Esophagus muscularis mucosa (tissue), 4 donors: ENCODE results near the gene TERT. TPM values are rescaled to one million over a fixed set of nuclear protein-coding genes. Genes with fewer than 3 reads are reported as not detected.
"Not testable (repeated sequence)": the region's sequence is repeated elsewhere in the genome, so short reads cannot be mapped to it uniquely, and the experiment has no call there.

Source experiments
- DNase-seq: peaks from one replicate; pipeline ENCODE4 v3.0.0-alpha.2; 2017; ENCODE audit errors: extremely low spot score
- H3K27ac ChIP-seq, 4 donors: fragments of 200-600 bp; sonication (generic); replicated peaks in 1 of 4; 1 replicate in 3 of 4; 2 replicates in 1 of 4; pipeline ENCODE4 v1.5.1; 2016 to 2019; ENCODE audit warnings: mild to moderate bottlenecking in 1 of 4
- H3K27me3 ChIP-seq, 4 donors: fragments of 200-600 bp; sonication (generic); one replicate each; pipeline versions ENCODE4 v1.5.1 to v1.6.0; 2016 to 2019
- H3K36me3 ChIP-seq, 4 donors: fragments of 200-600 bp; sonication (generic); one replicate each; pipeline ENCODE4 v1.5.1; 2016 to 2019
- H3K4me1 ChIP-seq, 4 donors: fragments of 200-600 bp; sonication (generic); one replicate each; pipeline ENCODE4 v1.5.1; 2016 to 2019
- H3K4me3 ChIP-seq, 4 donors: fragments of 200-600 bp; sonication (generic); 1 replicate in 2 of 4; 2 replicates in 2 of 4; pipeline ENCODE4 v1.5.1; 2016 to 2019; ENCODE audit warnings: mild to moderate bottlenecking in 4 of 4, moderate library complexity in 1 of 4
- H3K9me3 ChIP-seq, 4 donors: fragments of 200-600 bp; sonication (generic); 1 replicate in 3 of 4; 2 replicates in 1 of 4; pipeline ENCODE4 v1.5.1; 2016 to 2019
- CTCF ChIP-seq, 3 experiments: fragments of 200-600 bp in 2 of 3; fragments of 450-650 bp in 1 of 3; sonication (generic) in 2 of 3; IDR thresholded peaks; one replicate each; pipeline ENCODE4 v1.5.1; 2017 to 2019; ENCODE audit warnings: antibody characterized with exemption in 3 of 3, mild to moderate bottlenecking in 2 of 3, moderate library complexity in 1 of 3
- EP300 ChIP-seq: sonication (generic); formaldehyde crosslinking; IDR thresholded peaks from one replicate; pipeline ENCODE4 v1.6.1; 2017; ENCODE audit warnings: antibody characterized with exemption
- POLR2A ChIP-seq: fragments of 450-650 bp; IDR thresholded peaks from one replicate; pipeline ENCODE4 v1.6.1; 2017; ENCODE audit warnings: antibody characterized with exemption, moderate library complexity, mild to moderate bottlenecking, low read depth
- POLR2AphosphoS5 ChIP-seq, 2 donors: sonication (generic); formaldehyde crosslinking; IDR thresholded peaks; one replicate each; pipeline ENCODE4 v1.6.1; 2017; ENCODE audit warnings: antibody characterized with exemption in 2 of 2
- WGBS: methylation state at CpG from one replicate; pipeline ENCODE4 v1.1.5; 2018; 5-methylcytosine and 5-hydroxymethylcytosine counted together
- intact Hi-C: fragments of 100-400 bp; cut with DNase I; formaldehyde crosslinking; loops from one replicate; pipeline ENCODE4 v1.15.1; 2023
- total RNA-seq, 4 donors: library from RNA; depleted of rRNA; stranded (reverse); fragments of >200 nt; gene quantifications; one replicate each; pipeline versions ENCODE4 v1.1.0 to v1.2.1, GENCODE V29; 2016

The TERT gene
- total RNA-seq, 4 donors from 2014 or later, result not detected

- Histone ChIP-seq H3K27ac (no peak overlapping the region), H3K9me3 (peaks cover 0 to 13% (median 4%) of the 10 kb centered on the region in 4 donors), H3K36me3 (no peaks in the 10 kb centered on the region), H3K4me3 (no peak overlapping the region), H3K27me3 (no peaks in the 10 kb centered on the region), H3K4me1 (no peaks in the 10 kb centered on the region)
- DNase-seq, result no peak
- intact Hi-C loops, result no loop called here
- TF ChIP-seq POLR2A (no peak), EP300 (no peak), POLR2AphosphoS5 (IDR thresholded peaks at IDR 0.05) (no peak), CTCF (IDR thresholded peaks at IDR 0.05) (no peak)
- 92% methylated on average over 13 of the region's 13 CpGs for WGBS
Measured at GRCh38 chr5:1278216-1278615, 16.7 kb downstream of the TERT start.

GRCh38 chr5:1277781-1278180, 17.1 kb downstream of the TERT start:
- whole genome bisulfite sequencing, result 94% methylated on average over 9 of the region's 10 CpGs
- Histone ChIP-seq H3K4me3 (no peak overlapping the region), H3K9me3 (peaks cover 0 to 13% (median 4%) of the 10 kb centered on the region in 4 donors), H3K4me1 (no peaks in the 10 kb centered on the region), H3K36me3 (no peaks in the 10 kb centered on the region), H3K27me3 (no peaks in the 10 kb centered on the region), H3K27ac (no peak overlapping the region)
- DNase-seq, result no peak
- intact Hi-C loops, result no loop called here
- no peak for TF ChIP-seq EP300
- no peak for TF ChIP-seq POLR2A
- no peak for TF ChIP-seq POLR2AphosphoS5 (IDR thresholded peaks at IDR 0.05)
- TF ChIP-seq CTCF (IDR thresholded peaks at IDR 0.05), result no peak

- H3K36me3 ChIP-seq, result no peaks in the 10 kb centered on the region
- no peaks in the 10 kb centered on the region for H3K27me3 ChIP-seq
- H3K9me3 ChIP-seq, result peaks cover 0 to 13% (median 4%) of the 10 kb centered on the region in 4 donors
- H3K27ac ChIP-seq, result no peak overlapping the region
- DNase-seq, result no peak
- H3K4me3 ChIP-seq, result no peak overlapping the region
- no peak for TF ChIP-seq POLR2AphosphoS5 (IDR thresholded peaks at IDR 0.05)
- TF ChIP-seq EP300, result no peak
- no peak for TF ChIP-seq POLR2A
- TF ChIP-seq CTCF (IDR thresholded peaks at IDR 0.05), result no peak
- intact Hi-C loops, result no loop called here
- WGBS, result 89% methylated on average over 14 of the region's 21 CpGs
- H3K4me1 ChIP-seq, result no peaks in the 10 kb centered on the region
Measured at GRCh38 chr5:1277331-1277730, 17.5 kb downstream of the TERT start.

- intact Hi-C loops, result no loop called here
- DNase-seq, result no peak
- no peak for TF ChIP-seq POLR2AphosphoS5 (IDR thresholded peaks at IDR 0.05)
- TF ChIP-seq EP300, result no peak
- H3K4me3 ChIP-seq, result no peak overlapping the region
- no peaks in the 10 kb centered on the region for H3K4me1 ChIP-seq
- no peaks in the 10 kb centered on the region for H3K36me3 ChIP-seq
- no peak overlapping the region for H3K27ac ChIP-seq
- peaks cover 0 to 13% (median 4%) of the 10 kb centered on the region in 4 donors for H3K9me3 ChIP-seq
- 90% methylated on average over 19 of the region's 20 CpGs for WGBS
- H3K27me3 ChIP-seq, result no peaks in the 10 kb centered on the region
Measured at GRCh38 chr5:1276930-1277329, 17.9 kb downstream of the TERT start.

- H3K27me3 ChIP-seq, DNase-seq, H3K27ac ChIP-seq, H3K36me3 ChIP-seq, intact Hi-C loops, H3K4me1 ChIP-seq, H3K4me3 ChIP-seq: not testable (repeated sequence)
- peaks cover 0 to 13% (median 4%) of the 10 kb centered on the region in 4 donors for H3K9me3 ChIP-seq
- 80% methylated on average over 10 of the region's 10 CpGs for WGBS
Measured at GRCh38 chr5:1275397-1276391, 19.2 kb downstream of the TERT start.
